ENCODE data around the gene PSMC3.

Gene PSMC3

DNA sequence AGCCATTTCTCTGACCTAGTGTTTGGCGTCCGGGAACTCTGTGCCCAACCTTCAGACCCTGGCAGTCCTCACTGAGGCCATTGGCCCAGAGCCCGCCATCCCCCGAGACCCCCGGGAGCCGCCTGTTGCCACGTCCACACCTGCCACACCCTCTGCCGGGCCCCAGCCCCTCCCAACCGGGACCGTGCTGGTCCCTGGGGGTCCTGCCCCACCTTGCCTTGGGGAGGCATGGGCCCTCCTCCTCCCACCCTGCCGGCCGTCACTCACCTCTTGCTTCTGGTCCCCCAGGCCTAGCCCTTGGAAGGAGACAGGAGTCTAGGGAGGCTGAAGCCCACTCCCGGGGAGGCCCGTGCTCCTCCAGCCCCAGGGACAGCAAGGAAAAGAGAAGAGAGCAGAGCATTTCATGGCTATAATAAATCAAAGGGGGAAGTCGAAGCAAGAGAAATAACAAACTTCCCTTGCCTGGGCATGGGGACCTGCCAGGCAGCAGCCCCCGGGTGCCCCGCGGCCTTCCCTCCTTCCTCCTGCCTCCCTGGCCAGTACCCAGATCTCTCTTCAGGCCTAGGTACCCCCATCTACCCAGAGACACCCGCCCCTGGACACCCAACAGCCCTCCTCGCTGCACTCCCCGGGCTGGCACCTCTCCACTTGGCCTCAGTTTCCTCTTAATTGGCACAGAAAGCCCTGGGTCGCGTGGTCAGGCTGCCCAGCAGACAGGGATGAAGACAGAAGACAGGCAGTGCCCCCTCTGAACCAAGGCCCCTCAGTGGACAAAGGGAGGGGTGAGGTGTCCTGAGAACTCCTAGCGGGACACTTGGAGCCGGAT is 30.8 kb downstream of the PSMC3 start:
- no peak for DNase-seq (ENCODE audit: extremely low spot score)
- ChIA-PET CTCF (no interaction called here), POLR2A (no interaction called here)
- TF ChIP-seq TARDBP (IDR thresholded peaks at IDR 0.05) (no peak), SP1 (IDR thresholded peaks at IDR 0.05) (no peak), FOXA1 (IDR thresholded peaks at IDR 0.05) (no peak), LEF1 (IDR thresholded peaks at IDR 0.05; ENCODE audit: borderline replicate concordance) (no peak), ZNF384 (IDR thresholded peaks at IDR 0.05) (no peak)

DNA sequence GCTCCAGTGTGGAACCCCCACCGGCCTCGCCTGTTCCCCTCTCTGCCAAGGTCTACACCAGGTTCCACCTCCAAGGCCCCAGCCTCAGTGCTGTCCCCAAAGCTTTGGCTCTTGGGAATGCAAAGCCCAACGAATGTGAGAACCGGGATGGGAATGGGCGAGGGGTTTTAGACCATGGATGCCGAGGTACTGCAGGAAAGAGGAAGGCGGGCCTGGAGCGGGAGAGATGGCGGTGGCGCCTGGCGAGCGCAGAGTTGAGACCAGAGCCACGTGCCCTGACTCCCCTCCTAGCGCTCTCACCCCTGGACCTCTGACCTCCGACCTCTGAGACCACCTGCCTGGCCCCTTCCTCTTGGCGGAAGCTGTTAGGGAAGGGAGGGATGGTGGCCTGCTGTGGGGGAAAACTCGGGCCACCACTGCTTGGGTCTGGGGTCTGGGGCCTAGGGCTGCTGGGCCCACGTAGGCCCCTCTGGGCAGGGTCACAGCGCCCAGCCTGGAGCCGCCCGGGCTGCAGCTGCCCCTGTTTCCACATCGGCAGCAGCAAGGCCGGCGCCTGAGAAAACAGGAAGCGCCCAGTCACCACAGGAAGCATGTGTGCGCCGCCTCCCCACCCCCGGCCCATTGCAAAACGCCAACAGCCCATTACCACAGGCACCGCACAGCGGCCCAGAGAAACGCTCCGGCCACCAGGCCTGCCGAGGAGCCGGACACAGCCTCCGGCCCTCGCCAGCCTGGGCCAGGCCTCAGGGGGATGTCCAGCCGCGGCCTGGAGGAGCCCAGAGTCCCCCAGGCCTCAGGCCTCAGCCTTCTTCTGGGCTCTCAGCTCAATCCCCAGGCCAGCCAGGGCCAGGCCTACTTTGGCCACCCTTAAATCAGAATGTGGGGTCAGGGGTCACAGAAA is 31.7 kb downstream of the PSMC3 start:
- ChIA-PET POLR2A (no interaction called here), CTCF (no interaction called here)
- no peak for DNase-seq (ENCODE audit: extremely low spot score)
- TF ChIP-seq ELF4 (IDR thresholded peaks at IDR 0.05) (no peak), FOXK2 (IDR thresholded peaks at IDR 0.05) (no peak)

DNA sequence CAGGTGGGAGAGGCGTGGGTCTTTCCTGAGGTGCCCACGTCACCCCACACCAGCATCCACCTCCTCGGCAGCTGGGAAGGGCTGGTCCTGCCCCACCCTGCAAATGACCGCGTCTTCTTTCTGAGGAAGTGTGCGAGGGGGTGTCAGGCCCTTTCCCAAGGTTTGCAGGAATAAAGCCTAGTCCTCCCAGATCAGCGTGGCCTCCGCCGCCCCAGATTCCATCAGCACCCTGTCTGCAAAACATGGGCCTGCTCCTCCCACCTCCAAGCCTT is 32.3 kb downstream of the PSMC3 start:
- TF ChIP-seq, protein P1, sequence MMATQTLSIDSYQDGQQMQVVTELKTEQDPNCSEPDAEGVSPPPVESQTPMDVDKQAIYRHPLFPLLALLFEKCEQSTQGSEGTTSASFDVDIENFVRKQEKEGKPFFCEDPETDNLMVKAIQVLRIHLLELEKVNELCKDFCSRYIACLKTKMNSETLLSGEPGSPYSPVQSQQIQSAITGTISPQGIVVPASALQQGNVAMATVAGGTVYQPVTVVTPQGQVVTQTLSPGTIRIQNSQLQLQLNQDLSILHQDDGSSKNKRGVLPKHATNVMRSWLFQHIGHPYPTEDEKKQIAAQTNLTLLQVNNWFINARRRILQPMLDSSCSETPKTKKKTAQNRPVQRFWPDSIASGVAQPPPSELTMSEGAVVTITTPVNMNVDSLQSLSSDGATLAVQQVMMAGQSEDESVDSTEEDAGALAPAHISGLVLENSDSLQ (IDR thresholded peaks at IDR 0.05), result no peak
- TF ChIP-seq NFRKB (IDR thresholded peaks at IDR 0.05) (no peak), BHLHE40 (IDR thresholded peaks at IDR 0.05; ENCODE audit: borderline replicate concordance) (no peak), SUZ12 (IDR thresholded peaks at IDR 0.05) (no peak), ARNT (IDR thresholded peaks at IDR 0.05) (no peak), LEF1 (IDR thresholded peaks at IDR 0.05; ENCODE audit: borderline replicate concordance) (no peak), TARDBP (IDR thresholded peaks at IDR 0.05) (no peak), FOXK2 (IDR thresholded peaks at IDR 0.05) (no peak), FOXA1 (IDR thresholded peaks at IDR 0.05) (no peak), HDGF (IDR thresholded peaks at IDR 0.05; ENCODE audit: borderline replicate concordance) (no peak), ZNF384 (IDR thresholded peaks at IDR 0.05) (no peak)
- DNase-seq (ENCODE audit: extremely low spot score), result no peak
- ChIA-PET POLR2A (interaction anchor here (1.4 kb wide), 1 partner anchor 8 kb away, joined by 4 read pairs; no protein-coding TSS in a partner anchor), CTCF (interaction anchor here (0.6 to 1.1 kb wide), 2 partner anchors 19 to 301 kb away, joined by 3 to 8 read pairs; no protein-coding TSS in a partner anchor)

- no peak for TF ChIP-seq LEF1 (IDR thresholded peaks at IDR 0.05; ENCODE audit: borderline replicate concordance)
- TF ChIP-seq TARDBP (IDR thresholded peaks at IDR 0.05), result no peak
- TF ChIP-seq L3MBTL2 (conservative IDR thresholded peaks at IDR 0.05), result no peak
- TF ChIP-seq FOXK2 (IDR thresholded peaks at IDR 0.05), result no peak
- no peak for TF ChIP-seq NFRKB (IDR thresholded peaks at IDR 0.05)
- TF ChIP-seq SUZ12 (IDR thresholded peaks at IDR 0.05), result no peak
- TF ChIP-seq, protein P1 (IDR thresholded peaks at IDR 0.05), result no peak
- TF ChIP-seq ZNF384 (IDR thresholded peaks at IDR 0.05), result no peak
- TF ChIP-seq FOXM1 (IDR thresholded peaks at IDR 0.05; ENCODE audit: borderline replicate concordance), result no peak
- TF ChIP-seq CTBP1 (IDR thresholded peaks at IDR 0.05; ENCODE audit: borderline replicate concordance), result no peak
- TF ChIP-seq ELF4 (IDR thresholded peaks at IDR 0.05), result no peak
- no peak for TF ChIP-seq HDGF (IDR thresholded peaks at IDR 0.05; ENCODE audit: borderline replicate concordance)
- no peak for TF ChIP-seq ARNT (IDR thresholded peaks at IDR 0.05)
- TF ChIP-seq SP1 (IDR thresholded peaks at IDR 0.05), result no peak
- TF ChIP-seq BHLHE40 (IDR thresholded peaks at IDR 0.05; ENCODE audit: borderline replicate concordance), result no peak
- no peak for TF ChIP-seq FOXA1 (IDR thresholded peaks at IDR 0.05)
- POLR2A ChIA-PET, result interaction anchor here (1.4 kb wide), 1 partner anchor 9 kb away, joined by 4 read pairs; no protein-coding TSS in a partner anchor
- DNase-seq (ENCODE audit: extremely low spot score), result no peak
- CTCF ChIA-PET, result interaction anchor here (0.6 to 1.1 kb wide), 3 partner anchors 18 to 300 kb away, joined by 3 to 8 read pairs (median 3); no protein-coding TSS in a partner anchor
Observed at GRCh38 chr11:47393163-47394049, 32.8 kb downstream of the PSMC3 start.

DNA sequence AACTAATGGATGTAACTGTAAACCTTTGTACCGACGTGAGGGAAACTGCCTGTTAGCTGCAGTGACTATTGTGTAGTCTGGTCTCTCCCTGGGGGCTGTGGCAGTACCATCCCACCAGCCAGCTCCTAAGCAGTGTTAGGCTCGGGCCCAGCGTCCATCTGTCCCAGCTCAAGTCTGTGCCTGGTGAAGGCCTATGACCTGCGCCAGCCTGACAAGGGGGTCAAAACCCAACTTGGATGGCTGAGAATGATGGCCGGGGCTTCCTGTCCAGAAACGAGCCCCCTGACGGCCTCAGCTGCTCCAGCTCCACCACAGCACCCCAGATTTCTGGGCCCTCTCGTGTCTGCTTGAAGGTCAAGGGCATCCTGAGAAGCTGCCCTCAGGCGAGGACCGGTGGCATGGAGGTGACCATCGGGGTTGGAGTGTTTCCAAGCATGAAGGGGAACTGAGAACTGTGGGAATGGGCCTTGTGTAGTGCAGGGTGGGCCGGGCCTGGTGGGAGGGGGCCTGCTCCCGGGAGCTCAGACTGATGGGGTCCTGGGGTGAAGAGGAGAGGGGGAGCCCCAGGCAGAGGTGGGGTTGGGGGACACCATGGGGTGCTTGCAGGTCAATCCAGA is 33.6 kb downstream of the PSMC3 start:
- no peak for DNase-seq (ENCODE audit: extremely low spot score)
- ChIA-PET POLR2A (interaction anchor here (1.4 to 1.6 kb wide), 2 partner anchors 10 to 15 kb away, joined by 4 to 6 read pairs; partner anchors contain the start of gene SLC39A13), CTCF (interaction anchor here (0.8 to 1.1 kb wide), 2 partner anchors 18 to 59 kb away, joined by 3 to 8 read pairs; no protein-coding TSS in a partner anchor)
- TF ChIP-seq SUZ12 (IDR thresholded peaks at IDR 0.05), result no peak
- no peak for TF ChIP-seq L3MBTL2 (conservative IDR thresholded peaks at IDR 0.05)
